Dedifferentiated amniotic fluid mesenchymal stem cell (primary cell): ENCODE measurements around the gene OR2A1.
"Not testable (repeated sequence)": the region's sequence is repeated elsewhere in the genome, so short reads cannot be mapped to it uniquely, and the experiment has no call there.

ENCODE experiments used
- DNase-seq: peaks from one replicate; pipeline ENCODE4 v3.0.0-alpha.2; 2016; ENCODE audit errors: extremely low spot score

OR2A1 gene, protein sequence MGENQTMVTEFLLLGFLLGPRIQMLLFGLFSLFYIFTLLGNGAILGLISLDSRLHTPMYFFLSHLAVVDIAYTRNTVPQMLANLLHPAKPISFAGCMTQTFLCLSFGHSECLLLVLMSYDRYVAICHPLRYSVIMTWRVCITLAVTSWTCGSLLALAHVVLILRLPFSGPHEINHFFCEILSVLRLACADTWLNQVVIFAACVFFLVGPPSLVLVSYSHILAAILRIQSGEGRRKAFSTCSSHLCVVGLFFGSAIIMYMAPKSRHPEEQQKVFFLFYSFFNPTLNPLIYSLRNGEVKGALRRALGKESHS

DNA sequence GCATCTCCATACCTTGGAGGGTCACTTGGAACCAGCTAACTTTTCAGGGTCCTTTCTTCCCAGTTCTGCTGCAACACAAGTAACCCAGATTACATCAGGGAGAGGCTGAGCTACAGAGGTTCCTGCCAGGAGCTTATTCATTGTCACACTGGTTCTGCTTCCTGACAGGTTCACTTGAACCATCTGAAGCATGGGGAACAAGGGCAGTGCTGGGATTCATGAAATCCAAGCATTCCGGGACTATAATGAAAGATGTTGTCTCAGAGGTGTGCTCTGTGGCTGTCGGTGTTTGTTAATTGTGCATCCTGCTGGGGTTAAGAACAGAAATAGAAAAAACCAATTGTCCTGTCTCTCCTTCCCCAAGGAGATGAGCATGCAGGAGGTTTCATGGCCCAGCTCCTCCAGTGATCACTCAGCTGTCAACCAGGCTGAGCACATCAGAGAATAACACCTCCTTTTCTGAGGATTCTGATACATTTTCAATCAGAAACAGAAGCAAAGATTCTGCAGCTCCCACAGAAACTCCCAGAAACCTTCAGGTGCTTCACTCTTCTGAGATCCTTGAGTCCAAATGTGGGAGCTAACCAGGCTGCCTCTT is at the start of gene OR2A1:
TSS of gene OR2A1 (plus strand) at position 548 of the 598 bp plus-strand sequence. CDS start 5,706 bp downstream, outside the sequence.
- DNase-seq: not testable (repeated sequence)

DNA sequence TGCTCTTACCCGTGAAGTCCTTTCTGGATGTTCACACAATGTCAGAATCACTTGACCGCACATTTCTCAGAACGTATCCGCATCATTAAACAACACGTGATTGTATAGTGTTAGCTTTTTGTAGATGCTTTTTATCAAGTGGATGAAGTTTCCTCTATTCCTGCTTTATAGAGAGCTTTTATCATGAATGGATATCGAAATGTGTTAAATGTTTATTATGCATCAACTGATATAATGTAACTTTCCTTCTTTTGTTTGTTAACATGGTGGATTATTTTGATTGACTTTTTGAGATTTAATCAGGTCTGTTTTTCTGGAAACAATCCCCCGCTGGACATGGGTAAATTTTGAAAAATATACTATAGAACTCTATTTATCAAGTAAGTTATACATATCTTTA is 47.5 kb upstream of the OR2A1 start, which contains the start of gene OR2A7:
TSS of gene OR2A7 (minus strand) at position 101 of the 400 bp plus-strand sequence. CDS start 5,164 bp downstream, outside the sequence.
- not testable (repeated sequence) for DNase-seq

DNA sequence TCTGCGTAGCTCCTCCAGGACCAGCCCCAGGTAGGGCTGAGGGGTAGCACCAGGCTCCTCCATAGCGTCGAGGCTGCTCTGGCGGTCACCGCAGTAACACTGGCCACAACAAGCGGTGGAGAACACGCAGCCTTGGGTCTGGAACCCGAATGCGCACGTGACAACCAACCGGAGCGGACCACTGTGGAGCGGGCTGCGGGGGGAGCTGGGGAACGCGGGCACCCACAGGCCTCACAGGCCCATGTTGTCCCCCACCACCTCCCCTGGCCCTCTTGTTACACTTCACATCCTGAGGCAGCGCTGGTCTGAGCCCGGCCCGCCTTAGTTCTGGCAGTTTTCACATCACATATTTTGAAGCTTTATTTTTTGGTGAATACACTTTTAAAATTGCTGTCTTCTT is 43.0 kb upstream of the OR2A1 start, which contains the start of gene CTAGE8:
TSS of gene CTAGE8 (minus strand) at position 101 of the 400 bp plus-strand sequence. CDS start at position 63, 38 bp downstream.
- DNase-seq: not testable (repeated sequence)

DNA sequence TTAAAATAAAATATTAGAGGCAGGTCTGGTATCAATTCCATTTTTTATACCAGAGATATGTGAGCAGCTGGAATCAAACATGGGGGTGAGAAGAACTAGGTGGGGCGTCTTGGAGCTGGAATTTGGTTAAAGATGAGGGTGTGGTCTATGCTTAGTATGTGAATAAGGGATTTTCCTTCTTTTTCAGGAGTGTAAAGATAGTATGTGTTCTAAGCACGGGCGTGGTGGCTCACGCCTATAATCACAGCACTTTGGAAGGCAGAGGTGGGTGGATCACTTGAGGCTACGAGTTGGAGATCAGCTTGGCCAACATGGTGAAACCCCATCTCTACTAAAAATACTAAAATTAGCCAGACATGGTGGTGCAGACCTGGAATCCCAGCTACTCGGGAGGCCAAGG is 36.9 kb upstream of the OR2A1 start:
- DNase-seq: not testable (repeated sequence)

- not testable (repeated sequence) for DNase-seq
Measured at GRCh38 chr7:144280010-144280409, 32.2 kb upstream of the OR2A1 start.

DNA sequence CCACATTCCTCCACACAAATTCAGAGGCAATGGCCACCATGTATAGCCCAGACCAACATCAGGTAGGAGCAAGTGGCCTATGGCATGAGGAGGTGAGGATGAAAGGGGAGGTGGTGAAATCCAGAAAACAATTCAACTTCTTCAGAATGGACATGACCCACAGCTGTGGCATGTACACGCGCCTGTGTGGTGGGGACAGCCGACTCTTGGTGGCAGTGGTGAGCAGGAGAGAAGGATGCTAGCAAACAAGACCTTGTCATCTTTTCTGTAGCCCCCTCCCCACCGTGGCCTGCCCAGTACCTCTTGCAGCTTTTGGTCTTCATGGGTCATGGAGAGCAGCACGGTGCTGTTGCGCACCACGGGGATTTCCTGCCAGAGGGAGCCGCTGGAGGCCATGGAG is 30.2 kb upstream of the OR2A1 start:
- DNase-seq: not testable (repeated sequence)

DNA sequence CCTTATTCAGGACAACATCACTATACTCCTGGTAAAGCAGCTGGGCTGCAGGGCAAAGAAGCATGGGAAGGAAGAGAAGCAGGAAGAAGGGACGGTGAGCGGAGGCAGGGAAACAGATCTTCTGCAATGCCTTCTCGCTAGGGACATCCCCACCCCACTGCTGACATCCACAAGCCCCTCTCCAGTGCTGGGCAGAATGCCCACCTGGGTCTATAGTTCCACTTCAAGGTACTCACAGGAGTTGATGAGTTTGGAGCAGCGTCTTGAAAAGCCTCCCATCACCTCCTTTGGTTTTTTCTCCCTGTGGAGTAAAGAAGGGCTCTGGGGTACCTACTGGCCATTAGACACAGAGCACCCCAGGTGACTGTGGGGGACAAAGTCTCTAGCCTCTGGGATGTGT is 29.7 kb upstream of the OR2A1 start:
- not testable (repeated sequence) for DNase-seq

DNA sequence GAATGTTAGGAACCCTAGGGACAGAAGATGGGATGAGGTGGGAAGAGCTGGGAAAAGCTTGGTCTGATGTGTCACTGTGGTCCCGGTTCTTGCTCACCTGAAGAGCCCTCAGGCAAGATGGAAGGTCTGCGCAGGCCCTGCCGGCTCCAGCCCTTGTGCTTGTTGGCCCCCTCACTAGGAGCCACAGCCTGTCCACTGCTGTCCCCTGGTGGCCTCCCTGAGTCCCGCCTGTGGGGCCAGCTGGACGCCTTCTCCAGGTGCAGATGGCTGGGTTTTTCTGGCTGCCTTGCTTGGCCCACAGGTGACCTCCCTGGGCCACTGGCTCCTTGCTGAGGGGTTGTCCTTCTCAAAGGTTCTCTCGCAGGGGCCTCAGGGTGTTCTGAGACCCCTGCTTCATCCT is 28.5 kb upstream of the OR2A1 start:
- not testable (repeated sequence) for DNase-seq

- DNase-seq: not testable (repeated sequence)
Measured at GRCh38 chr7:144287171-144287784, 24.9 kb upstream of the OR2A1 start.

DNA sequence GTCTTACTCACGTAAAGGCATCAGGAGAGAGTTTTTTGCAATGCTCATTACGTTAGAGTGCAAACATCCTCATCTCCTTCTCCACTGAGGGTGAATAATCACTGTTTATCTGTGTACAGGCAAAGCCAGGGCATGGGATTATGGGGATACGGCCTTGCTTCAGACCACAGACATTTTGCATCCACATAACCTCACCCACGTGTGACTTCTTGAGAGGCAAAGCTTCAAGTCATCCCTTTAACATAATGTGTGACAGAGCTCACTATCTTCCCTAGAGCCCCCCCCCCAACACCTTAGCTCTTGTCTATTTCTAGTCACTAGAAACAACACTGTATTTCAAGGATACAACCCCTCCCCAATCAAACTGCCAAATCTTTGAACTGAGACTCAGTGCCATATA is 20.6 kb upstream of the OR2A1 start:
- DNase-seq: not testable (repeated sequence)

GRCh38 chr7:144292384-144293161 is 19.6 kb upstream of the OR2A1 start:
- DNase-seq: not testable (repeated sequence)

GRCh38 chr7:144293794-144294499 is 18.3 kb upstream of the OR2A1 start:
- not testable (repeated sequence) for DNase-seq

- DNase-seq: not testable (repeated sequence)
Measured at GRCh38 chr7:144302578-144303303, 9.5 kb upstream of the OR2A1 start.

GRCh38 chr7:144303607-144304006 is 8.6 kb upstream of the OR2A1 start:
- DNase-seq: not testable (repeated sequence)

DNA sequence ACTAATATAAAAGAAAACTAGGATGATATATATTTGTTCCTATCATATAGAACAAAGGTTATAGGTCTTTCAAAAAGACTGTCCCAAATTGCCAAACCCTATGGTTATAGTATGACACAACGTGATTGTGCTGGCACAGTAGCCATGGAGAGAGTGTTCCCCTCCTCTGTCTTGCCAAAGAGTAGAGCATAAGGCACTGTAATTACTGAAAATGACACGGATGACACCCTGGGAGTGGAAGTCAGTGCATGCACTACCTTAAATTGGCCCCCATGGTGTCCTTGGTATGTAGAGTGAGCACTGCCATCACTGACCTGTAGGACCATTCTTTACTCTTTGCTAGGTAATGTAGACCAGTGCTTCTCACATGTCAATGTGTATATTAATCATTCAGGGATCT is 7.1 kb upstream of the OR2A1 start:
- DNase-seq: not testable (repeated sequence)

- DNase-seq: not testable (repeated sequence)
Measured at GRCh38 chr7:144309702-144310101, 2.5 kb upstream of the OR2A1 start.

GRCh38 chr7:144311218-144311617 is 1.0 kb upstream of the OR2A1 start:
- not testable (repeated sequence) for DNase-seq

DNA sequence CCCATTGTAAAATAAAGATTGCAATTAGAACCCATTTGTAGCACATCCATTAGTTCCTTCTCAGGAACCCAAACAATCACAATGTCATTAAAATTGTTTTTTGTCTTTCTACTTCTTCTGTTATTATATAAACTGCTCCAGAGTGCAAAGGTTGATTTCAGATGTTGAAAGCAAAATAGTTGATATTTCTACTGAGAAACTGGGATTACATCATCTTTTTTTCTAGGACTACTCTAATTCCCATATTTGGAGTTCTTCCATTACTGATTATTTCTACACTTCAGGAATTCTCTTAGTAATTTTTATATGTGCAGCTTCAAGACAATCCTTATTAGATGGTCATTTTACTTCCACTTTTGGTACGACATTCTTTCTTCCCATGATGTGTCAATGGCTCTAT is 5.3 kb downstream of the OR2A1 start:
- DNase-seq: not testable (repeated sequence)

DNA sequence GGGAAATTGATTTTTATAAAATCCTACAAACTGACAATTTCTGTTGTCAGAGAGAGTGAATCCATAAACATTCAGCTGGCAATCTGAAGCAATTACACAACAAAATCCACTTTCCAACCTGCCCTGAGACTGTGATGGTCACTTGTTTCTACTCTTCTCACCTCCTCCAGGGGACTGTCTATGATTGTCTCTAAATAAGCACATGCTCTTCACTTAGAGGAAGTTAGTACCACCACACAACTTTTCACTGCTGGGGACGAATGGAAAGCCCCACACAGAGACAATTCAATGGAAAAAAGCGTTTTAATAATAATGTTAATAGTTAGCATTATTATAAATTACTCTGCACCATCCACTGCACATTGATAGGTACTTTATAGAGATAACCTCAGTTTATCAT is 7.3 kb downstream of the OR2A1 start:
- not testable (repeated sequence) for DNase-seq

- DNase-seq: not testable (repeated sequence)
Measured at GRCh38 chr7:144321677-144322206, 9.5 kb downstream of the OR2A1 start.
